ENCODE measurements around the gene STXBP5L. TPM values are rescaled to one million over a fixed set of nuclear protein-coding genes. Genes with fewer than 3 reads are reported as not detected.

The STXBP5L gene
- total RNA-seq (2014; rRNA removed; shearing (Covaris generic)), result 0.04 TPM in 1 of 2 replicates, not detected in the other

DNA sequence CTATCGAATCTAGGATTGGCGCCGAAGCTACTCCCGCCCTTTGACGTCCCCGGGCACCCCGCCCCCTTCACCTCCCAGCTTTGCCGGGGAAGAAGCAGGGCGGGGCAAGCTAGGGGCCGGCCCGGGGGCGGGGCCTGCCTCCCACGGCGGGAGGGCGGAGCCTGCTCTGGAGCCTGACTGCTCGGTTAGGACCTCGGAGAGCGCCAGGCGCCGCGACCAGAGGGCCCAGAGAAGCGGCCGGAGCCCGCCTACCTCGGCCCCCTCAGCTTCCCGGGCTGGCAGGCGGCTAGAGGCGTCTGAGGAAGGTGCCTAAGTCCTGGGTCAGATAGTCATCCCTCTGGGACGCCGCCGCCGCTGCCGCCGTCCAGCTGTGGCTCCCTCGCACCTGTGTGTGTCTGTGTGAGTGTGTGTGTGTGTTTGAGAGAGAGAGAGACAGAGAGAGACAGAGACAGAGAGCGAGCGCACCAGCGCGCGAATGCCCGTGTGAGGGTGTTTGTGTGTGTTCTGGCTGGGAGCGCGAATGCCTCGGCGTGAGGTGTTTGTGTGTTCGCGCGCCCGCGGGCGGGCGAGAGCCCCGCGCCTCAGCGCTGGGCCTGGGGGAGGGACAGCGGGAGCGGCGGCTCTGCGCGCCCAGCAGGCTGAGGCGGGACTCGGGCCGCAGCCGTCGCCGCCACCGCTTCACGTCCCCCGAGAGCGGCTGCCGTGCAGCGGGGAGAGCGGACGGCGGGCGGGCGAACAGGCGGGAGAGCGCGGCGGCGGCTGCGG lies at the start of gene STXBP5L:
TSS of gene STXBP5L (plus strand) at position 176 of the 765 bp plus-strand sequence. CDS start 1,374 bp downstream, outside the sequence.

Small RNAs within 50 kb of the gene (small RNA-seq; reads per million reads assigned to genes)
- not detected for gene MIR5682

Other genes starting within 250 kb of the STXBP5L start
- 0.15 TPM in 1 of 2 replicates, not detected in the other for gene HGD, start 226.0 kb upstream of the STXBP5L start, total RNA-seq (2014; rRNA removed; shearing (Covaris generic))
- 8.6 and 15.4 TPM in 2 replicates for gene RABL3, start 165.7 kb upstream of the STXBP5L start, total RNA-seq (2014; rRNA removed; shearing (Covaris generic))
- 7.5 and 8.4 TPM in 2 replicates for gene GTF2E1, start 165.5 kb upstream of the STXBP5L start, total RNA-seq (2014; rRNA removed; shearing (Covaris generic))